ENCODE results near the gene OR2A25.

GRCh38 chr7:144020340-144020739, 49.3 kb upstream of the OR2A25 start:
- TF ChIP-seq, protein P1, sequence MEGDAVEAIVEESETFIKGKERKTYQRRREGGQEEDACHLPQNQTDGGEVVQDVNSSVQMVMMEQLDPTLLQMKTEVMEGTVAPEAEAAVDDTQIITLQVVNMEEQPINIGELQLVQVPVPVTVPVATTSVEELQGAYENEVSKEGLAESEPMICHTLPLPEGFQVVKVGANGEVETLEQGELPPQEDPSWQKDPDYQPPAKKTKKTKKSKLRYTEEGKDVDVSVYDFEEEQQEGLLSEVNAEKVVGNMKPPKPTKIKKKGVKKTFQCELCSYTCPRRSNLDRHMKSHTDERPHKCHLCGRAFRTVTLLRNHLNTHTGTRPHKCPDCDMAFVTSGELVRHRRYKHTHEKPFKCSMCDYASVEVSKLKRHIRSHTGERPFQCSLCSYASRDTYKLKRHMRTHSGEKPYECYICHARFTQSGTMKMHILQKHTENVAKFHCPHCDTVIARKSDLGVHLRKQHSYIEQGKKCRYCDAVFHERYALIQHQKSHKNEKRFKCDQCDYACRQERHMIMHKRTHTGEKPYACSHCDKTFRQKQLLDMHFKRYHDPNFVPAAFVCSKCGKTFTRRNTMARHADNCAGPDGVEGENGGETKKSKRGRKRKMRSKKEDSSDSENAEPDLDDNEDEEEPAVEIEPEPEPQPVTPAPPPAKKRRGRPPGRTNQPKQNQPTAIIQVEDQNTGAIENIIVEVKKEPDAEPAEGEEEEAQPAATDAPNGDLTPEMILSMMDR (IDR thresholded peaks at IDR 0.05), result no peak
- no peak for TF ChIP-seq POLR2A (IDR thresholded peaks at IDR 0.05)

Data from Peyer's patch (tissue), 4 donors.